Transverse colon (tissue), 3 donors: ENCODE data around the gene CARMIL1.

Source experiments
- CTCF ChIP-seq, 5 experiments: fragments of 200-600 bp in 3 of 5; fragments of 450-650 bp in 2 of 5; sonication (generic) in 3 of 5; IDR thresholded peaks; 1 replicate in 2 of 5; 2 replicates in 3 of 5; pipeline ENCODE4 v1.5.1; 2016 to 2017; ENCODE audit warnings: antibody characterized with exemption in 5 of 5, inconsistent platforms in 3 of 5, mild to moderate bottlenecking in 2 of 5, moderate library complexity in 1 of 5
- POLR2A ChIP-seq: fragments of 450-650 bp; IDR thresholded peaks from one replicate; pipeline ENCODE4 v1.6.1; 2016; ENCODE audit warnings: antibody characterized with exemption, mild to moderate bottlenecking, moderate library complexity

GRCh38 chr6:25641940-25642666, 362.9 kb downstream of the CARMIL1 start:
- TF ChIP-seq CTCF (IDR thresholded peaks at IDR 0.05) (no peak), POLR2A (no peak)
